ENCODE data around the gene SYT11.

SYT11 gene, protein sequence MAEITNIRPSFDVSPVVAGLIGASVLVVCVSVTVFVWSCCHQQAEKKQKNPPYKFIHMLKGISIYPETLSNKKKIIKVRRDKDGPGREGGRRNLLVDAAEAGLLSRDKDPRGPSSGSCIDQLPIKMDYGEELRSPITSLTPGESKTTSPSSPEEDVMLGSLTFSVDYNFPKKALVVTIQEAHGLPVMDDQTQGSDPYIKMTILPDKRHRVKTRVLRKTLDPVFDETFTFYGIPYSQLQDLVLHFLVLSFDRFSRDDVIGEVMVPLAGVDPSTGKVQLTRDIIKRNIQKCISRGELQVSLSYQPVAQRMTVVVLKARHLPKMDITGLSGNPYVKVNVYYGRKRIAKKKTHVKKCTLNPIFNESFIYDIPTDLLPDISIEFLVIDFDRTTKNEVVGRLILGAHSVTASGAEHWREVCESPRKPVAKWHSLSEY

DNA sequence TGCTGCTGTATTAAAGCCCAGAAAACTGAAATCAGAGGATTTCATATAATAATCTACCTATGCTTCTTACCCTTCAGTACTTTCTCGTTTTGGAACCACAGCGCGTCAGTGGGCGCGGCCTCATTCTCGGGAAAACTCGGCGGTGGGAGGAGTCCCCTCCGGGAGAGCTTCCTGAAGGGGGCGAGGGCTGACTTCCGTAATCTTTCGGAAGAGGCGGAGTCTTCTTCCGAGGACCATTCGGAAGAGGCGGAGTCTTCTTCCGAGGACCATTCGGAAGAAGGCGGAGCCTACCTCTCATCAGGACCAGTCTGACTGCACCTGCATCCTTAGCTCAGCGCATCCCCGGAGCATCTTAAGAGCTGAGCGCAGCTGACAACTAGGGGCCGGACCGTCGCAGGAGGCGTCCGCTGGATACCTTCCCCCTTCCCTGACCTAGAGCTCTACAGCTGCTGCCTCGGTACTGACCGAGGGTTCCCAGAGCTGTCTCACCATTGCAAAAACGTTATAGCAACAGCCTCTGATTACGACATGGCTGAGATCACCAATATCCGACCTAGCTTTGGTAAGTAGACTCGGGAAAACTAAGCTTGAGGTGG, at the start of gene SYT11:
TSS of gene SYT11 (plus strand) at position 334 of the 596 bp plus-strand sequence. CDS start at position 529, 195 bp downstream.
- no peak for TF ChIP-seq EZH2 (optimal IDR thresholded peaks at IDR 0.05; ENCODE audit: low read depth, low read length)
- no peak for TF ChIP-seq EZH2phosphoT487 (IDR thresholded peaks at IDR 0.05; ENCODE audit: low read length)
- TF ChIP-seq, protein P1, sequence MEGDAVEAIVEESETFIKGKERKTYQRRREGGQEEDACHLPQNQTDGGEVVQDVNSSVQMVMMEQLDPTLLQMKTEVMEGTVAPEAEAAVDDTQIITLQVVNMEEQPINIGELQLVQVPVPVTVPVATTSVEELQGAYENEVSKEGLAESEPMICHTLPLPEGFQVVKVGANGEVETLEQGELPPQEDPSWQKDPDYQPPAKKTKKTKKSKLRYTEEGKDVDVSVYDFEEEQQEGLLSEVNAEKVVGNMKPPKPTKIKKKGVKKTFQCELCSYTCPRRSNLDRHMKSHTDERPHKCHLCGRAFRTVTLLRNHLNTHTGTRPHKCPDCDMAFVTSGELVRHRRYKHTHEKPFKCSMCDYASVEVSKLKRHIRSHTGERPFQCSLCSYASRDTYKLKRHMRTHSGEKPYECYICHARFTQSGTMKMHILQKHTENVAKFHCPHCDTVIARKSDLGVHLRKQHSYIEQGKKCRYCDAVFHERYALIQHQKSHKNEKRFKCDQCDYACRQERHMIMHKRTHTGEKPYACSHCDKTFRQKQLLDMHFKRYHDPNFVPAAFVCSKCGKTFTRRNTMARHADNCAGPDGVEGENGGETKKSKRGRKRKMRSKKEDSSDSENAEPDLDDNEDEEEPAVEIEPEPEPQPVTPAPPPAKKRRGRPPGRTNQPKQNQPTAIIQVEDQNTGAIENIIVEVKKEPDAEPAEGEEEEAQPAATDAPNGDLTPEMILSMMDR (IDR thresholded peaks at IDR 0.05; ENCODE audit: low read length): no peak
- Histone ChIP-seq H3K9me3 (replicated peaks; ENCODE audit: insufficient read depth, low read length) (no peaks in the 10 kb centered on the region), H3K79me2 (ENCODE audit: low read length) (peaks cover 26% of the 10 kb centered on the region), H3K27me3 (replicated peaks; ENCODE audit: insufficient read depth, low read length) (peaks cover 24% of the 10 kb centered on the region), H3K36me3 (replicated peaks; ENCODE audit: insufficient read depth, low read length) (0 out of 2 replicates have a peak, but pooled peaks cover 3% of the 10 kb centered on the region), H3K9me2 (replicated peaks; ENCODE audit: insufficient read depth, low read length) (no peaks in the 10 kb centered on the region), H3F3A (ENCODE audit: insufficient read depth, low read length) (peaks cover 22% of the 10 kb centered on the region), H3K4me3 (ENCODE audit: low read length) (peak within 1 kb of the TSS; percentile 87), H3K9ac (ENCODE audit: low read length) (peak within 1 kb of the TSS; percentile 33; the same call in 1 of the 2 replicates), H3K4me2 (ENCODE audit: low read depth, low read length) (peak within 1 kb of the TSS; percentile 73), H4K20me1 (ENCODE audit: insufficient read depth, low read length) (no peaks in the 10 kb centered on the region), H3K27ac (ENCODE audit: low read length) (peak within 1 kb of the TSS; percentile 71; the same call in 1 of the 2 replicates), H2AFZ (ENCODE audit: low read length) (peak within 1 kb of the TSS; percentile 61), H3K4me1 (ENCODE audit: low read length) (peaks cover 25% of the 10 kb centered on the region)
- peak; percentile 100 for DNase-seq

DNA sequence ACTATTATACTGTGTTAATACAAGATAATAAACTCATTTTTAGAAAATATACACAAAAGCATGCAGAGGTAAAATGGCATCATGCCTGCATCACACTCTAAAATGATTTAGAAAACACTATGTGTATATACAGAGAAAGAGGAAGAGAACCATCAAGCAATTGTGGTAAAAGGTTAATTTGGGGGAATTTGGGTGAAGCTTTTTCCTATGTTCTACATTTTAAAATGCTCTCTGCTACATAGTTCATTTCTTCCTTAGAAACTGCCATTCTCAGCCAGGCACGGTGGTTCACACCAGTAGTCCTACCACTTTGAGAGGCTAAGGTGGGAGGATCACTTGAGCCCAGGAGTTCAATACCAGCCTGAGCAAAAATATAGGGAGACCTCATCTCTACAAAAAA, 46.5 kb upstream of the SYT11 start:
- no peaks in the 10 kb centered on the region for H3K27me3 ChIP-seq (replicated peaks; ENCODE audit: insufficient read depth, low read length)
- H3F3A ChIP-seq (ENCODE audit: insufficient read depth, low read length): peaks cover 19% of the 10 kb centered on the region
- no peaks in the 10 kb centered on the region for H4K20me1 ChIP-seq (ENCODE audit: insufficient read depth, low read length)
- peaks cover 19% of the 10 kb centered on the region for H3K36me3 ChIP-seq (replicated peaks; ENCODE audit: insufficient read depth, low read length)
- no peaks in the 10 kb centered on the region for H3K9me2 ChIP-seq (replicated peaks; ENCODE audit: insufficient read depth, low read length)
- H3K4me3 ChIP-seq (ENCODE audit: low read length): no peak overlapping the region
- TF ChIP-seq, protein P1 (IDR thresholded peaks at IDR 0.05; ENCODE audit: low read length): no peak
- TF ChIP-seq EZH2 (optimal IDR thresholded peaks at IDR 0.05; ENCODE audit: low read depth, low read length): no peak
- TF ChIP-seq EZH2phosphoT487 (IDR thresholded peaks at IDR 0.05; ENCODE audit: low read length): no peak
- H3K27ac ChIP-seq (ENCODE audit: low read length): no peak overlapping the region
- H3K4me1 ChIP-seq (ENCODE audit: low read length): peaks cover 25% of the 10 kb centered on the region
- H3K79me2 ChIP-seq (ENCODE audit: low read length): 0 out of 2 replicates have a peak, but pooled peaks cover 4% of the 10 kb centered on the region
- no peak overlapping the region for H2AFZ ChIP-seq (ENCODE audit: low read length)
- H3K9ac ChIP-seq (ENCODE audit: low read length): no peak overlapping the region
- DNase-seq: no peak
- no peaks in the 10 kb centered on the region for H3K9me3 ChIP-seq (replicated peaks; ENCODE audit: insufficient read depth, low read length)
- no peak overlapping the region for H3K4me2 ChIP-seq (ENCODE audit: low read depth, low read length)

DNA sequence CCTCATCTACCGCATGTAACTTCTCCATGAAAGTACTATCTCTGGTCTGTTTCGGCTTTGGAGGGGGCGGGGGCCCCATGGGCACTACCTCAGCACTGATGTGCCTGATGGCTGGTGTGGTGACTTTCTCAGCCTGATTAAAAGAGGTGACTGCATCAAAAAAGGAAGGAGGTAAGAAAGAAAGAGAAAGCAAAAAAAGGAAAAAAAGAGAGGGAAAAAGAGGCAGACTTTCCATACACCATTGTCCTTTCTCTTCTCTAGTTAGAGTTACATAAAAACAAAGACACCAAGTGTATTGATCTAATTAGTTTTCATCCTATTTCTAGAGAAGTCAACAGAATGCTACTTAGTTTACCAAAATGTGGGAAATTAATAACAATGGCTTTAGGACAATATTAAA, 45.7 kb upstream of the SYT11 start:
- DNase-seq: no peak
- Histone ChIP-seq H3K79me2 (ENCODE audit: low read length) (0 out of 2 replicates have a peak, but pooled peaks cover 4% of the 10 kb centered on the region), H3K27ac (ENCODE audit: low read length) (no peak overlapping the region), H3K4me3 (ENCODE audit: low read length) (no peak overlapping the region), H3F3A (ENCODE audit: insufficient read depth, low read length) (peaks cover 19% of the 10 kb centered on the region), H3K27me3 (replicated peaks; ENCODE audit: insufficient read depth, low read length) (no peaks in the 10 kb centered on the region), H3K4me1 (ENCODE audit: low read length) (peaks cover 25% of the 10 kb centered on the region), H3K36me3 (replicated peaks; ENCODE audit: insufficient read depth, low read length) (peaks cover 21% of the 10 kb centered on the region), H3K4me2 (ENCODE audit: low read depth, low read length) (no peak overlapping the region), H3K9me2 (replicated peaks; ENCODE audit: insufficient read depth, low read length) (no peaks in the 10 kb centered on the region), H3K9me3 (replicated peaks; ENCODE audit: insufficient read depth, low read length) (no peaks in the 10 kb centered on the region), H2AFZ (ENCODE audit: low read length) (no peak overlapping the region), H4K20me1 (ENCODE audit: insufficient read depth, low read length) (no peaks in the 10 kb centered on the region), H3K9ac (ENCODE audit: low read length) (no peak overlapping the region)
- TF ChIP-seq EZH2 (optimal IDR thresholded peaks at IDR 0.05; ENCODE audit: low read depth, low read length) (no peak), EZH2phosphoT487 (IDR thresholded peaks at IDR 0.05; ENCODE audit: low read length) (no peak)
- TF ChIP-seq, protein P1 (IDR thresholded peaks at IDR 0.05; ENCODE audit: low read length): no peak
